Activated naive CD8-positive, alpha-beta T cell treated with anti-CD3 and anti-CD28 coated beads, Interleukin-2, amount 10 ng/mL, durations not matched to agents 7 days and 5 days (primary cell): Measurements from ENCODE around the gene DHRS1. TPM values are rescaled to one million over a fixed set of nuclear protein-coding genes. Genes with fewer than 3 reads are reported as not detected.

Experiments
- ATAC-seq: fragments of 150-1000 bp; cut with Tn5 transposase; one replicate; pipeline ENCODE4 v1.10.0; 2021; ENCODE audit warnings: low read depth, moderate library complexity
- POLR2A ChIA-PET: fragments of 350-600 bp; sonication (Branson Sonifier 250); formaldehyde crosslinking; loops from one replicate; lab custom pipeline; 2021; ENCODE audit warnings: antibody characterized with exemption; lab: Charles Lee
- DNase-seq: peaks from one replicate; pipeline ENCODE4 v3.0.0; 2021
- H3K27ac Mint-ChIP-seq: one replicate; pipeline ENCODE4 v1.8.0; 2022; ENCODE audit warnings: mild to moderate bottlenecking, mixed read lengths
- H3K27me3 Mint-ChIP-seq: one replicate; pipeline ENCODE4 v1.8.0; 2022; ENCODE audit warnings: mild to moderate bottlenecking, moderate library complexity, mixed read lengths
- H3K36me3 Mint-ChIP-seq: one replicate; pipeline ENCODE4 v1.8.0; 2021; ENCODE audit warnings: mild to moderate bottlenecking, mixed read lengths
- H3K4me1 Mint-ChIP-seq: one replicate; pipeline ENCODE4 v1.8.0; 2021; ENCODE audit warnings: mixed read lengths
- H3K4me3 Mint-ChIP-seq: one replicate; pipeline ENCODE4 v1.8.0; 2022; ENCODE audit warnings: mild to moderate bottlenecking, moderate library complexity, mixed read lengths
- H3K9me3 Mint-ChIP-seq: one replicate; pipeline ENCODE4 v1.8.0; 2021; ENCODE audit warnings: mixed read lengths
- total RNA-seq, 2 experiments: library from RNA; stranded (reverse); gene quantifications; one replicate each; pipeline ENCODE4 v1.2.3, GENCODE V29; 2021

DHRS1 gene
- total RNA-seq, 2 experiments from 2014 or later: 36.0 to 41.9 TPM

- Mint-ChIP-seq H3K27me3 (no peaks in the 10 kb centered on the region), H3K9me3 (no peaks in the 10 kb centered on the region), H3K4me1 (peaks cover 37% of the 10 kb centered on the region), H3K36me3 (peaks cover 6% of the 10 kb centered on the region), H3K27ac (peak overlapping the region; percentile 97), H3K4me3 (peak overlapping the region; percentile 95)
- no peak for ATAC-seq
- DNase-seq: no peak
- POLR2A ChIA-PET: interaction anchor here (0.6 to 3.5 kb wide), 26 partner anchors 8 to 160 kb away, joined by 3 to 66 read pairs (median 6); partner anchors contain the start of genes CBLN3, CHMP4A, CIDEB and DCAF11
Measured at GRCh38 chr14:24270537-24271133, 28.9 kb downstream of the DHRS1 start.

- no peaks in the 10 kb centered on the region for H3K27me3 Mint-ChIP-seq
- H3K4me3 Mint-ChIP-seq: peak overlapping the region; percentile 95
- H3K27ac Mint-ChIP-seq: peak overlapping the region; percentile 11
- H3K36me3 Mint-ChIP-seq: peaks cover 6% of the 10 kb centered on the region
- H3K4me1 Mint-ChIP-seq: peaks cover 36% of the 10 kb centered on the region
- ATAC-seq (no peak), DNase-seq (no peak)
- POLR2A ChIA-PET: interaction anchor here (0.9 to 3.5 kb wide), 21 partner anchors 8 to 161 kb away, joined by 3 to 66 read pairs (median 5); partner anchors contain the start of genes CBLN3, CHMP4A, CIDEB and KHNYN
- no peaks in the 10 kb centered on the region for H3K9me3 Mint-ChIP-seq
Measured at GRCh38 chr14:24269910-24270536, 29.6 kb downstream of the DHRS1 start.

- ATAC-seq: no peak
- Mint-ChIP-seq H3K36me3 (peaks cover 6% of the 10 kb centered on the region), H3K27ac (peak overlapping the region; percentile 32), H3K4me1 (peaks cover 34% of the 10 kb centered on the region), H3K9me3 (no peaks in the 10 kb centered on the region), H3K4me3 (no peak overlapping the region), H3K27me3 (no peaks in the 10 kb centered on the region)
- DNase-seq: no peak
- POLR2A ChIA-PET: interaction anchor here (0.5 to 3.5 kb wide), 5 partner anchors 17 to 74 kb away, joined by 3 to 66 read pairs (median 3); partner anchors contain the start of gene TINF2
Measured at GRCh38 chr14:24269368-24269767, 30.2 kb downstream of the DHRS1 start.

- ATAC-seq: no peak
- Mint-ChIP-seq H3K4me1 (peaks cover 22% of the 10 kb centered on the region), H3K36me3 (peaks cover 6% of the 10 kb centered on the region), H3K27ac (no peak overlapping the region), H3K27me3 (no peaks in the 10 kb centered on the region), H3K9me3 (no peaks in the 10 kb centered on the region), H3K4me3 (no peak overlapping the region)
- POLR2A ChIA-PET: no interaction called here
- DNase-seq: no peak
Measured at GRCh38 chr14:24268225-24268624, 31.4 kb downstream of the DHRS1 start.

- Mint-ChIP-seq H3K27me3 (no peaks in the 10 kb centered on the region), H3K4me1 (peaks cover 17% of the 10 kb centered on the region), H3K27ac (peak overlapping the region; percentile 50), H3K4me3 (no peak overlapping the region), H3K36me3 (peaks cover 6% of the 10 kb centered on the region), H3K9me3 (no peaks in the 10 kb centered on the region)
- ATAC-seq: no peak
- POLR2A ChIA-PET: no interaction called here
- no peak for DNase-seq
Measured at GRCh38 chr14:24267516-24267915, 32.1 kb downstream of the DHRS1 start.

GRCh38 chr14:24266344-24267244, 33.0 kb downstream of the DHRS1 start:
- DNase-seq (no peak), ATAC-seq (no peak)
- H3K27me3 Mint-ChIP-seq: no peaks in the 10 kb centered on the region
- POLR2A ChIA-PET: no interaction called here
- peaks cover 6% of the 10 kb centered on the region for H3K36me3 Mint-ChIP-seq
- peaks cover 9% of the 10 kb centered on the region for H3K4me1 Mint-ChIP-seq
- H3K9me3 Mint-ChIP-seq: no peaks in the 10 kb centered on the region
- H3K4me3 Mint-ChIP-seq: no peak overlapping the region
- no peak overlapping the region for H3K27ac Mint-ChIP-seq

- peaks cover 3% of the 10 kb centered on the region for H3K4me1 Mint-ChIP-seq
- no peaks in the 10 kb centered on the region for H3K9me3 Mint-ChIP-seq
- H3K4me3 Mint-ChIP-seq: no peak overlapping the region
- DNase-seq: no peak
- peaks cover 6% of the 10 kb centered on the region for H3K36me3 Mint-ChIP-seq
- no peak for ATAC-seq
- no peaks in the 10 kb centered on the region for H3K27me3 Mint-ChIP-seq
- POLR2A ChIA-PET: interaction anchor here (2.1 kb wide), 1 partner anchor 17 kb away, joined by 9 read pairs; no protein-coding TSS in a partner anchor
- no peak overlapping the region for H3K27ac Mint-ChIP-seq
Measured at GRCh38 chr14:24264298-24264697, 35.3 kb downstream of the DHRS1 start.

GRCh38 chr14:24263848-24264247, 35.7 kb downstream of the DHRS1 start:
- Mint-ChIP-seq H3K27me3 (no peaks in the 10 kb centered on the region), H3K27ac (no peak overlapping the region), H3K4me3 (no peak overlapping the region), H3K9me3 (no peaks in the 10 kb centered on the region), H3K36me3 (peaks cover 6% of the 10 kb centered on the region), H3K4me1 (peaks cover 3% of the 10 kb centered on the region)
- DNase-seq: no peak
- POLR2A ChIA-PET: interaction anchor here (2.1 kb wide), 1 partner anchor 17 kb away, joined by 9 read pairs; no protein-coding TSS in a partner anchor
- ATAC-seq: no peak

GRCh38 chr14:24262821-24263733, 36.5 kb downstream of the DHRS1 start, which contains the start of gene TGM1:
TSS of gene TGM1 (minus strand) at chr14:24263177. CDS start at chr14:24262352, 825 bp downstream.
- Mint-ChIP-seq H3K27ac (no peak within 1 kb of the TSS), H3K4me1 (peaks cover 3% of the 10 kb centered on the region), H3K9me3 (no peaks in the 10 kb centered on the region), H3K4me3 (no peak within 1 kb of the TSS), H3K36me3 (peaks cover 8% of the 10 kb centered on the region), H3K27me3 (no peaks in the 10 kb centered on the region)
- POLR2A ChIA-PET: interaction anchor here (1.3 to 2.1 kb wide), 2 partner anchors 8 to 16 kb away, joined by 3 to 9 read pairs; no protein-coding TSS in a partner anchor
- no peak for DNase-seq
- peak; percentile 15 for ATAC-seq

GRCh38 chr14:24261969-24262327, 37.6 kb downstream of the DHRS1 start:
- Mint-ChIP-seq H3K27me3 (no peaks in the 10 kb centered on the region), H3K4me3 (no peak overlapping the region), H3K9me3 (no peaks in the 10 kb centered on the region), H3K27ac (no peak overlapping the region), H3K4me1 (no peaks in the 10 kb centered on the region), H3K36me3 (peaks cover 3% of the 10 kb centered on the region)
- DNase-seq (no peak), ATAC-seq (no peak)
- POLR2A ChIA-PET: interaction anchor here (1.3 to 2.1 kb wide), 2 partner anchors 9 to 15 kb away, joined by 3 to 9 read pairs; no protein-coding TSS in a partner anchor

GRCh38 chr14:24261256-24261968, 38.2 kb downstream of the DHRS1 start:
- H3K9me3 Mint-ChIP-seq: no peaks in the 10 kb centered on the region
- no peak for ATAC-seq
- no peak overlapping the region for H3K27ac Mint-ChIP-seq

More at GRCh38 chr14:24261256-24261968, 38.2 kb downstream of the DHRS1 start:
- POLR2A ChIA-PET: interaction anchor here (0.9 to 1.3 kb wide), 2 partner anchors 9 to 10 kb away, joined by 3 read pairs; partner anchors contain the start of gene RABGGTA
- Mint-ChIP-seq H3K4me1 (no peaks in the 10 kb centered on the region), H3K4me3 (no peak overlapping the region), H3K27me3 (no peaks in the 10 kb centered on the region), H3K36me3 (peaks cover 2% of the 10 kb centered on the region)
- no peak for DNase-seq
